ENCODE data around the gene MRPL23.

MRPL23 gene

DNA sequence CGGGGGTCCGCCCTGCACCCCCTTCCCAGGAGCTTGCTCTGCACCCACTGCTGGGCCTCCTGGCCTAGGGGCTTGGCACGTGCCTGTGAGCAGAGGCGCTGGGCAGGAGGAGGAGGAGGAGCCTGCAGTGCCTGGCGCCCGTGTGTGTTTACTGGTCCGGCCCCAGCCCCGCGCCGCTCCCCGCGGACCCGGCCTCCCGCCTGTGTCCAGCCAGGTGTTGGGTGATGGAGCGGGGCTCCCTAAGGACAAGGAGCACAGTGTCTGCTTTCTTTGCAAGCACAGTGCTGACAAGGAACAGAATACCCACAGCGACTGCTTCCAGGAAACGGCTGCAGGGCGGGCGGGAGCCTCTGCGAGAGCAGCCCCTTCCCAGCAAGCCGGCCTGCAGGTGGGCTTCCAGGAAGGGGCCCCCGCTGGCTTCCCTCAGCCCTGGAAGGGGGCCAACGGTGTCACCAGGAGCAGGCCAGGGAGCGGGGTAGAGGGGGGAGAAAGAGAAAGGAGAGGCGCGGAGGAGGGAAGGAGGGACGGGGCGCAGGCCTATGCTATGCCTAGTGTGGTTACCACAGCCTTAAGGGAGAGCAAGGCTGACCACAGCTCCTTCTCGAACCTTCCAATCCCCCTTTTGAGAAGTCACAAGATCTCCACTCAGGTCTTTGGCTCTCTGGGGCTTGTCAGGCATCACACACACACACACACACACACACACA, 43.9 kb downstream of the MRPL23 start:
- no peak for FAIRE-seq
- TF ChIP-seq POU2F2 (IDR thresholded peaks at IDR 0.05; ENCODE audit: low read depth, low read length) = no peak
- TF ChIP-seq PAX5 (IDR thresholded peaks at IDR 0.05; ENCODE audit: insufficient read depth, low read length, severe bottlenecking) = no peak
- TF ChIP-seq SPI1 (IDR thresholded peaks at IDR 0.05; ENCODE audit: low read depth, low read length) = no peak
- no peak for TF ChIP-seq POLR2A (IDR thresholded peaks at IDR 0.05; ENCODE audit: low read depth, low read length)
- TF ChIP-seq POLR2AphosphoS5 (IDR thresholded peaks at IDR 0.05; ENCODE audit: low read depth, low read length) = no peak
- no peak for TF ChIP-seq TAF1 (IDR thresholded peaks at IDR 0.05; ENCODE audit: low read depth, low read length)
- DNase-seq (ENCODE audit: insufficient read length, low spot score) = no peak

DNA sequence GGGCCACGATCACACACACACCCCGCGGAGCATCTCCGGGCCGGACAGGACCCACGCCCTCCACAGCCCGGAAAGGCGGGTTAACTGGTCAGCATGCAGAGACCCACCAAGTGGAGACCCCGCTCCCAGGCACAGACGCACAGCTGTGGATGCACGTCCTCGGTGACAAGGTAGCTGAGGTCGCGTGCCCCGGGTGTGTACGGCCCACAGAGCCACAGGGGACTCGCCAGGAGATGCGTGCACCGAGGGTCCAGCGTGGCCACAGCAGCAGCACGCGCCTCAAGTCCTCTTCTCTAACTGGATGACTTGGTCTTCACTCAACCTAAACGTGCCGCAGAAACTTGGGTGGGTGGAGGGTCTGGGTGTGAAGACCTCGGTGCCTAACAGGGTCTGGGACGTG, 45.0 kb downstream of the MRPL23 start:
- no peak for FAIRE-seq
- no peak for DNase-seq (ENCODE audit: insufficient read length, low spot score)
- no peak for TF ChIP-seq POLR2AphosphoS5 (IDR thresholded peaks at IDR 0.05; ENCODE audit: low read depth, low read length)

- DNase-seq (ENCODE audit: insufficient read length, low spot score) (no peak), FAIRE-seq (no peak)
- TF ChIP-seq PAX5 (IDR thresholded peaks at IDR 0.05; ENCODE audit: insufficient read depth, low read length, severe bottlenecking) (no peak), SPI1 (IDR thresholded peaks at IDR 0.05; ENCODE audit: low read depth, low read length) (no peak), POLR2A (IDR thresholded peaks at IDR 0.05; ENCODE audit: low read depth, low read length) (no peak), POU2F2 (IDR thresholded peaks at IDR 0.05; ENCODE audit: low read depth, low read length) (no peak), POLR2AphosphoS5 (IDR thresholded peaks at IDR 0.05; ENCODE audit: low read depth, low read length) (no peak)
Observed at GRCh38 chr11:1994121-1994520, 47.0 kb downstream of the MRPL23 start.

GRCh38 chr11:1997755-1998154, 50.6 kb downstream of the MRPL23 start, which contains the start of gene H19:
TSS of gene H19 (minus strand) at chr11:1997842.
- TF ChIP-seq POLR2AphosphoS5 (IDR thresholded peaks at IDR 0.05; ENCODE audit: low read depth, low read length) = no peak
- no peak for DNase-seq (ENCODE audit: insufficient read length, low spot score)
- FAIRE-seq = no peak

DNA sequence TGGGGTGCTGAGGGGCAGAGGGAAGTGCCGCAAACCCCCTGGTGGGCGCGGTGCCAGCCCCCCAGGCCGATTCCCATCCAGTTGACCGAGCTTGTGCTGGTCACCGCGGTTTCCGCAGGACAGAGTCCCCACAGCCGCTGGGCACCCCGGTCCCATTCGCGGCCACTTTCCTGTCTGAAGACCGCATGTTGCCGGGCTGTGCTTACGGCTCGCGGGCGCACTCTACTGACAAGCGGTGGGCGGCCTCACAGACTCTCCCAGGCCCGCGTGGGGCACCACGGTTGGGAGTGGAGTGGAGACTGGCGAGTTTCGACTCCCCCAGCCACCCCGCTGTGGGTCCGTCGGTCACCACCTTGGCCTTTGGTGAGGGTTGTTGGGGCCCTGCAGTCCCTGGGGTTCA, 51.2 kb downstream of the MRPL23 start:
- TF ChIP-seq POLR2A (IDR thresholded peaks at IDR 0.05; ENCODE audit: low read depth, low read length) = no peak
- no peak for TF ChIP-seq PAX5 (IDR thresholded peaks at IDR 0.05; ENCODE audit: insufficient read depth, low read length, severe bottlenecking)
- TF ChIP-seq POU2F2 (IDR thresholded peaks at IDR 0.05; ENCODE audit: low read depth, low read length) = no peak
- no peak for TF ChIP-seq POLR2AphosphoS5 (IDR thresholded peaks at IDR 0.05; ENCODE audit: low read depth, low read length)
- no peak for TF ChIP-seq TAF1 (IDR thresholded peaks at IDR 0.05; ENCODE audit: low read depth, low read length)
- TF ChIP-seq SPI1 (IDR thresholded peaks at IDR 0.05; ENCODE audit: low read depth, low read length) = no peak
- DNase-seq (ENCODE audit: insufficient read length, low spot score) = no peak
- FAIRE-seq = no peak

DNA sequence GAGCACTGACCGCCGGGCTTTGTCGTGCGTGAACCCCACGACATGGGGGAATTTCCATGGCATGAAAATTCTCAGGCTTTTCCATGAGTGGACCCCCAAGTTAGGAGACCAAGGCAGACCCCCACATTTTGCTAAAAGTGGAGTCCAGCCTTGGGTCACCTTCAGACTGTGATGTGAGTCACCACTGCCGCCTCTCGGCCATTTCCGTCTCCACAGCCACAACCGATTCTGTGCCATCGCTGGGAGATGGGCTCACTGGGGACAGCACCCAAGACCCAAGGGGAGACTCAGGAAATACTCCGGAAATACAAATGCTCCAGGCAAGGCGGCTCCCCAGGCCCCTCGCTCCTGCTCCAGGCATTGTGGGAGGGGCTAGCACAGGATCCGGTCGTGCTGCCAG, 51.7 kb downstream of the MRPL23 start:
- no peak for FAIRE-seq
- DNase-seq (ENCODE audit: insufficient read length, low spot score) = no peak
- TF ChIP-seq PAX5 (IDR thresholded peaks at IDR 0.05; ENCODE audit: insufficient read depth, low read length, severe bottlenecking) = no peak
- TF ChIP-seq POLR2AphosphoS5 (IDR thresholded peaks at IDR 0.05; ENCODE audit: low read depth, low read length) = no peak
- no peak for TF ChIP-seq SPI1 (IDR thresholded peaks at IDR 0.05; ENCODE audit: low read depth, low read length)
- no peak for TF ChIP-seq POLR2A (IDR thresholded peaks at IDR 0.05; ENCODE audit: low read depth, low read length)
- TF ChIP-seq TAF1 (IDR thresholded peaks at IDR 0.05; ENCODE audit: low read depth, low read length) = no peak
- no peak for TF ChIP-seq POU2F2 (IDR thresholded peaks at IDR 0.05; ENCODE audit: low read depth, low read length)

- no peak for DNase-seq (ENCODE audit: insufficient read length, low spot score)
- no peak for TF ChIP-seq SPI1 (IDR thresholded peaks at IDR 0.05; ENCODE audit: low read depth, low read length)
- FAIRE-seq = peak; percentile 83
Observed at GRCh38 chr11:2002042-2002776, 55.1 kb downstream of the MRPL23 start.

GRCh38 chr11:2002807-2003206, 55.7 kb downstream of the MRPL23 start:
- FAIRE-seq (peak; percentile 69), DNase-seq (ENCODE audit: insufficient read length, low spot score) (no peak)
- TF ChIP-seq SPI1 (IDR thresholded peaks at IDR 0.05; ENCODE audit: low read depth, low read length) (no peak), POLR2AphosphoS5 (IDR thresholded peaks at IDR 0.05; ENCODE audit: low read depth, low read length) (no peak)

DNA sequence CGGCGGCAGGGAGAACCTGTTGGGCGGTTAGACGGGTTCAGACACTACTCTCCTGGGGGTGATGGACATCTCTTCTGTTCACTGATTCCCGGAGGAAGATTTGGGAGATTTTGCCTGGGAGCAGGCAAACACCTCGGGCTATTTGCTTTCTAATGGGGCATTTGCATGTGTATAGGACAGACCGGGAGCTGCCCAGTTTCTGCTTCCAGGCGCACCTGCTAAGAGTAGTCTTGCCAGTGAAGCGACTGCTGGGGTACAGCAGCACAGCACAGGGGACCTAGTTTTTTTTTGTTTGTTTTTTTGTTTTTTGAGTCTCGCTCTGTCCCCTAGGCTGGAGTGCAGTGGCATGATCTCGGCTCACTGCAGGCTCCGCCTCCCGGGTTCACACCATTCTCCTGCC, 57.3 kb downstream of the MRPL23 start:
- TF ChIP-seq TAF1 (IDR thresholded peaks at IDR 0.05; ENCODE audit: low read depth, low read length) (no peak), PAX5 (IDR thresholded peaks at IDR 0.05; ENCODE audit: insufficient read depth, low read length, severe bottlenecking) (no peak), POLR2AphosphoS5 (IDR thresholded peaks at IDR 0.05; ENCODE audit: low read depth, low read length) (no peak)
- DNase-seq (ENCODE audit: insufficient read length, low spot score) (no peak), FAIRE-seq (no peak)

Data from GM12891 (cell line).